GM13976 (cell line): ENCODE measurements around the gene MEN1.
A peak's percentile ranks its signal among the peaks of the same experiment; 100 is the strongest.

ENCODE experiments used
- DNase-seq: peaks from one replicate; pipeline ENCODE4 v3.0.0; 2012; ENCODE audit warnings: low spot score
- CTCF ChIP-seq: IDR thresholded peaks from 2 replicates; pipeline ENCODE4 v1.5.1; 2012; ENCODE audit warnings: borderline replicate concordance, mild to moderate bottlenecking; ENCODE audit not compliant: insufficient read depth; ENCODE audit errors: extremely low read depth, missing control alignments, control extremely low read depth
- in situ Hi-C: fragments of 300-500 bp; cut with MboI; formaldehyde crosslinking; loops from one replicate; pipeline ENCODE4 v1.12.0; 2022; ENCODE audit warnings: low sequenced_read_pairs, mixed read lengths, inconsistent platforms; ENCODE audit not compliant: unreplicated experiment

MEN1 gene

GRCh38 chr11:64778473-64779298 is 31.7 kb downstream of the MEN1 start, which contains the start of gene SF1:
Gene SF1, minus strand, starts transcription at chr11:64778542. Its CDS starts 150 bp downstream, at chr11:64778392.
- peak; percentile 97 for DNase-seq
- TF ChIP-seq CTCF: no peak

GRCh38 chr11:64778223-64778472 is 32.2 kb downstream of the MEN1 start:
- no peak for DNase-seq
- in situ Hi-C loops: no loop called here
- no peak for TF ChIP-seq CTCF

More at GRCh38 chr11:64778473-64779298, 31.7 kb downstream of the MEN1 start, which contains the start of gene SF1:
- in situ Hi-C loops: no loop called here

- TF ChIP-seq CTCF: no peak
- in situ Hi-C loops: no loop called here
- DNase-seq: peak; percentile 94
Measured at GRCh38 chr11:64777449-64778222, 32.7 kb downstream of the MEN1 start.

- DNase-seq: no peak
- in situ Hi-C loops: no loop called here
- TF ChIP-seq CTCF: no peak
Measured at GRCh38 chr11:64776875-64777274, 33.5 kb downstream of the MEN1 start.

- no peak for TF ChIP-seq CTCF
- no peak for DNase-seq
- in situ Hi-C loops: no loop called here
Measured at GRCh38 chr11:64776425-64776824, 33.9 kb downstream of the MEN1 start.

GRCh38 chr11:64774144-64774543 is 36.2 kb downstream of the MEN1 start:
- DNase-seq: no peak
- in situ Hi-C loops: no loop called here
- no peak for TF ChIP-seq CTCF
